Mammary epithelial cell (primary cell): Measurements from ENCODE around the gene IRAK1BP1.

Experiments used
- CTCF ChIP-seq, 2 donors: IDR thresholded peaks in 1 of 2; conservative IDR thresholded peaks in 1 of 2; 2 replicates each; pipeline ENCODE4 v1.5.1; 2011 to 2012; ENCODE audit warnings: inconsistent platforms in 2 of 2, low read length in 2 of 2, mild to moderate bottlenecking in 2 of 2, control low read depth in 1 of 2, low read depth in 1 of 2; ENCODE audit not compliant: insufficient read depth in 1 of 2; ENCODE audit errors: extremely low read depth in 1 of 2
- EZH2 ChIP-seq: IDR thresholded peaks from 2 replicates; pipeline ENCODE4 v1.6.1; 2012; ENCODE audit warnings: low read length, inconsistent platforms, borderline replicate concordance

- TF ChIP-seq CTCF (conservative IDR thresholded peaks at IDR 0.05 in 1 of 2, IDR thresholded peaks at IDR 0.05 in 1 of 2; ENCODE audit: extremely low read depth in 1 of 2, insufficient read depth in 1 of 2, low read depth in 1 of 2, low read length in 2 of 2) = no peak
- TF ChIP-seq EZH2 = no peak
Observed at GRCh38 chr6:78910010-78910409, 42.7 kb downstream of the IRAK1BP1 start.
